NCI-H69 (cell line): Measurements from ENCODE around the gene ZDHHC20.
A peak's percentile ranks its signal among the peaks of the same experiment; 100 is the strongest.
"Not testable (repeated sequence)": the region's sequence is repeated elsewhere in the genome, so short reads cannot be mapped to it uniquely, and the experiment has no call there.

ENCODE experiments used
- DNase-seq: peaks from one replicate; lab custom pipeline; 2025; lab: John Stamatoyannopoulos, UW

Gene ZDHHC20

GRCh38 chr13:21435231-21435630, 23.9 kb downstream of the ZDHHC20 start:
- DNase-seq = no peak

- DNase-seq = no peak
Measured at GRCh38 chr13:21434588-21434987, 24.5 kb downstream of the ZDHHC20 start.

- no peak for DNase-seq
Measured at GRCh38 chr13:21429211-21429610, 29.9 kb downstream of the ZDHHC20 start.

GRCh38 chr13:21427741-21428140, 31.4 kb downstream of the ZDHHC20 start:
- no peak for DNase-seq

GRCh38 chr13:21426238-21426637, 32.9 kb downstream of the ZDHHC20 start:
- no peak for DNase-seq

- no peak for DNase-seq
Measured at GRCh38 chr13:21420706-21421105, 38.4 kb downstream of the ZDHHC20 start.

GRCh38 chr13:21413013-21413412, 46.1 kb downstream of the ZDHHC20 start:
- DNase-seq = no peak

GRCh38 chr13:21410453-21410852, 48.6 kb downstream of the ZDHHC20 start:
- not testable (repeated sequence) for DNase-seq

GRCh38 chr13:21405309-21405708, 53.8 kb downstream of the ZDHHC20 start:
- DNase-seq = no peak

GRCh38 chr13:21402586-21403307, 56.4 kb downstream of the ZDHHC20 start:
- peak; percentile 16 for DNase-seq

GRCh38 chr13:21399741-21400140, 59.4 kb downstream of the ZDHHC20 start:
- no peak for DNase-seq

GRCh38 chr13:21395953-21396352, 63.1 kb downstream of the ZDHHC20 start:
- no peak for DNase-seq

- DNase-seq = no peak
Measured at GRCh38 chr13:21389124-21389523, 70.0 kb downstream of the ZDHHC20 start.

- no peak for DNase-seq
Measured at GRCh38 chr13:21385710-21386109, 73.4 kb downstream of the ZDHHC20 start.

GRCh38 chr13:21383090-21383489, 76.0 kb downstream of the ZDHHC20 start:
- DNase-seq = no peak

GRCh38 chr13:21376998-21377985, 81.8 kb downstream of the ZDHHC20 start:
- not testable (repeated sequence) for DNase-seq

- no peak for DNase-seq
Measured at GRCh38 chr13:21372530-21372929, 86.6 kb downstream of the ZDHHC20 start.

GRCh38 chr13:21371011-21371410, 88.1 kb downstream of the ZDHHC20 start:
- DNase-seq = no peak

- no peak for DNase-seq
Measured at GRCh38 chr13:21365574-21365973, 93.5 kb downstream of the ZDHHC20 start.

- DNase-seq = no peak
Measured at GRCh38 chr13:21364916-21365315, 94.2 kb downstream of the ZDHHC20 start.

- DNase-seq = no peak
Measured at GRCh38 chr13:21364357-21364756, 94.7 kb downstream of the ZDHHC20 start.

- no peak for DNase-seq
Measured at GRCh38 chr13:21362741-21363140, 96.4 kb downstream of the ZDHHC20 start.

- no peak for DNase-seq
Measured at GRCh38 chr13:21361706-21362105, 97.4 kb downstream of the ZDHHC20 start.
